Panc1 (cell line): Measurements from ENCODE around the gene NOP58. TPM values are rescaled to one million over a fixed set of nuclear protein-coding genes. Genes with fewer than 3 reads are reported as not detected.

Source experiments
- ATAC-seq: fragments of 200-7000 bp; cut with Tn5 transposase; 2 replicates; pipeline ENCODE4 v1.9.1; 2020; ENCODE audit warnings: mild to moderate bottlenecking, moderate library complexity
- BruUV-seq: library from RNA; stranded (reverse); fragments of 400-500 nt; replicated peaks from 2 replicates; lab custom pipeline; 2021; lab: Mats Ljungman, UMichigan
- CTCF ChIA-PET: fragments of 300-600 bp; sonication (Branson Sonifier 250); formaldehyde crosslinking; loops from one replicate; lab custom pipeline; 2022; ENCODE audit warnings: antibody characterized with exemption; lab: Charles Lee
- POLR2A ChIA-PET: fragments of 300-600 bp; sonication (Branson Sonifier 250); formaldehyde crosslinking; loops from one replicate; lab custom pipeline; 2022; ENCODE audit warnings: antibody characterized with exemption; lab: Charles Lee
- DNase-seq: peaks from one replicate; pipeline ENCODE4 v3.0.0-alpha.2; 2010; ENCODE audit warnings: low read depth, low spot score
- H3K27ac ChIP-seq: 2 replicates; pipeline ENCODE4 v1.5.1; 2011; ENCODE audit warnings: mild to moderate bottlenecking, low read length, inconsistent platforms
- H3K27me3 ChIP-seq: fragments of 200-500 bp; sonication (Bioruptor generic); 2 replicates; pipeline ENCODE4 v1.6.0; 2014; ENCODE audit warnings: low read length, inconsistent platforms; ENCODE audit not compliant: control insufficient read depth, insufficient read depth
- H3K36me3 ChIP-seq: fragments of 200-500 bp; sonication (Bioruptor generic); 2 replicates; pipeline ENCODE4 v1.5.1; 2014; ENCODE audit warnings: inconsistent platforms, mild to moderate bottlenecking, low read length, moderate library complexity; ENCODE audit not compliant: control insufficient read depth, insufficient read depth
- H3K4me1 ChIP-seq: 2 replicates; pipeline ENCODE4 v1.5.1; 2011; ENCODE audit warnings: inconsistent platforms, mild to moderate bottlenecking, low read length, moderate library complexity; ENCODE audit not compliant: control insufficient read depth, insufficient read depth
- H3K4me3 ChIP-seq, 2 experiments: 2 replicates each; pipeline ENCODE4 v1.5.1; 2011 to 2012; ENCODE audit warnings: low read depth in 2 of 2, low read length in 2 of 2, mild to moderate bottlenecking in 2 of 2, inconsistent platforms in 1 of 2, moderate library complexity in 1 of 2
- H3K9me3 ChIP-seq: fragments of 200-500 bp; sonication (Bioruptor generic); 2 replicates; pipeline ENCODE4 v1.5.1; 2014; ENCODE audit warnings: low read depth, mild to moderate bottlenecking, inconsistent platforms, low read length, moderate library complexity; ENCODE audit not compliant: control insufficient read depth, insufficient read depth
- POLR2AphosphoS5 ChIP-seq: IDR thresholded peaks from 2 replicates; pipeline ENCODE4 v1.6.1; 2012; ENCODE audit warnings: mild to moderate bottlenecking, low read depth, low read length, moderate library complexity
- SIN3A ChIP-seq: IDR thresholded peaks from 2 replicates; pipeline ENCODE4 v1.6.1; 2012; ENCODE audit warnings: low read depth, mild to moderate bottlenecking, low read length, moderate library complexity, borderline replicate concordance; ENCODE audit not compliant: insufficient read depth
- TCF7L2 ChIP-seq: IDR thresholded peaks from 2 replicates; pipeline ENCODE4 v1.6.1; 2011; ENCODE audit warnings: mild to moderate bottlenecking, low read depth, low read length, inconsistent platforms
- in situ Hi-C: cut with HindIII; loops from 2 replicates; pipeline ENCODE4 v1.10.0; 2016; ENCODE audit warnings: low sequenced_read_pairs, low pct_unique_long_range_greater_than_20kb
- intact Hi-C: fragments of 100-400 bp; cut with micrococcal nuclease; formaldehyde crosslinking; loops from one replicate; pipeline ENCODE4 v1.10.0; 2022; ENCODE audit not compliant: unreplicated experiment
- total RNA-seq: library from RNA; stranded (reverse); gene quantifications from one replicate; pipeline ENCODE4 v1.2.1, GENCODE V29; 2021; ENCODE audit not compliant: unreplicated experiment
- TF ChIP-seq, protein P1 (sequence below): fragments of 450-650 bp; IDR thresholded peaks from 2 replicates; pipeline ENCODE4 v1.5.1; 2017; ENCODE audit warnings: mild to moderate bottlenecking
- TF ChIP-seq, protein P2 (sequence below), 2 experiments: IDR thresholded peaks; 2 replicates each; pipeline ENCODE4 v1.6.1; 2011 to 2012; ENCODE audit warnings: low read depth in 2 of 2, control low read depth in 1 of 2, low read length in 1 of 2, mild to moderate bottlenecking in 1 of 2, moderate library complexity in 1 of 2; ENCODE audit not compliant: insufficient read depth in 1 of 2

Gene NOP58
- total RNA-seq, 1 experiment from 2014 or later, result 119 TPM

GRCh38 chr2:202249521-202250253 is 15.9 kb upstream of the NOP58 start:
- intact Hi-C loops, result no loop called here
- H3K36me3 ChIP-seq, result no peaks in the 10 kb centered on the region
- no TSS peak for BruUV-seq
- no peak for DNase-seq
- no peak overlapping the region for H3K27ac ChIP-seq
- in situ Hi-C loops, result no loop called here
- no peaks in the 10 kb centered on the region for H3K27me3 ChIP-seq
- no peak for ATAC-seq
- POLR2A ChIA-PET, result no interaction called here
- CTCF ChIA-PET, result no interaction called here
- H3K4me3 ChIP-seq, result no peak overlapping the region
- TF ChIP-seq, protein P1, sequence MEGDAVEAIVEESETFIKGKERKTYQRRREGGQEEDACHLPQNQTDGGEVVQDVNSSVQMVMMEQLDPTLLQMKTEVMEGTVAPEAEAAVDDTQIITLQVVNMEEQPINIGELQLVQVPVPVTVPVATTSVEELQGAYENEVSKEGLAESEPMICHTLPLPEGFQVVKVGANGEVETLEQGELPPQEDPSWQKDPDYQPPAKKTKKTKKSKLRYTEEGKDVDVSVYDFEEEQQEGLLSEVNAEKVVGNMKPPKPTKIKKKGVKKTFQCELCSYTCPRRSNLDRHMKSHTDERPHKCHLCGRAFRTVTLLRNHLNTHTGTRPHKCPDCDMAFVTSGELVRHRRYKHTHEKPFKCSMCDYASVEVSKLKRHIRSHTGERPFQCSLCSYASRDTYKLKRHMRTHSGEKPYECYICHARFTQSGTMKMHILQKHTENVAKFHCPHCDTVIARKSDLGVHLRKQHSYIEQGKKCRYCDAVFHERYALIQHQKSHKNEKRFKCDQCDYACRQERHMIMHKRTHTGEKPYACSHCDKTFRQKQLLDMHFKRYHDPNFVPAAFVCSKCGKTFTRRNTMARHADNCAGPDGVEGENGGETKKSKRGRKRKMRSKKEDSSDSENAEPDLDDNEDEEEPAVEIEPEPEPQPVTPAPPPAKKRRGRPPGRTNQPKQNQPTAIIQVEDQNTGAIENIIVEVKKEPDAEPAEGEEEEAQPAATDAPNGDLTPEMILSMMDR, result no peak
- TF ChIP-seq POLR2AphosphoS5 (no peak), SIN3A (no peak), TCF7L2 (no peak)
- TF ChIP-seq, protein P2, sequence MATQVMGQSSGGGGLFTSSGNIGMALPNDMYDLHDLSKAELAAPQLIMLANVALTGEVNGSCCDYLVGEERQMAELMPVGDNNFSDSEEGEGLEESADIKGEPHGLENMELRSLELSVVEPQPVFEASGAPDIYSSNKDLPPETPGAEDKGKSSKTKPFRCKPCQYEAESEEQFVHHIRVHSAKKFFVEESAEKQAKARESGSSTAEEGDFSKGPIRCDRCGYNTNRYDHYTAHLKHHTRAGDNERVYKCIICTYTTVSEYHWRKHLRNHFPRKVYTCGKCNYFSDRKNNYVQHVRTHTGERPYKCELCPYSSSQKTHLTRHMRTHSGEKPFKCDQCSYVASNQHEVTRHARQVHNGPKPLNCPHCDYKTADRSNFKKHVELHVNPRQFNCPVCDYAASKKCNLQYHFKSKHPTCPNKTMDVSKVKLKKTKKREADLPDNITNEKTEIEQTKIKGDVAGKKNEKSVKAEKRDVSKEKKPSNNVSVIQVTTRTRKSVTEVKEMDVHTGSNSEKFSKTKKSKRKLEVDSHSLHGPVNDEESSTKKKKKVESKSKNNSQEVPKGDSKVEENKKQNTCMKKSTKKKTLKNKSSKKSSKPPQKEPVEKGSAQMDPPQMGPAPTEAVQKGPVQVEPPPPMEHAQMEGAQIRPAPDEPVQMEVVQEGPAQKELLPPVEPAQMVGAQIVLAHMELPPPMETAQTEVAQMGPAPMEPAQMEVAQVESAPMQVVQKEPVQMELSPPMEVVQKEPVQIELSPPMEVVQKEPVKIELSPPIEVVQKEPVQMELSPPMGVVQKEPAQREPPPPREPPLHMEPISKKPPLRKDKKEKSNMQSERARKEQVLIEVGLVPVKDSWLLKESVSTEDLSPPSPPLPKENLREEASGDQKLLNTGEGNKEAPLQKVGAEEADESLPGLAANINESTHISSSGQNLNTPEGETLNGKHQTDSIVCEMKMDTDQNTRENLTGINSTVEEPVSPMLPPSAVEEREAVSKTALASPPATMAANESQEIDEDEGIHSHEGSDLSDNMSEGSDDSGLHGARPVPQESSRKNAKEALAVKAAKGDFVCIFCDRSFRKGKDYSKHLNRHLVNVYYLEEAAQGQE (IDR thresholded peaks at IDR 0.05; ENCODE audit: insufficient read depth in 1 of 2, low read depth in 2 of 2, low read length in 1 of 2), result no peak
- H3K9me3 ChIP-seq, result no peaks in the 10 kb centered on the region
- H3K4me1 ChIP-seq, result no peaks in the 10 kb centered on the region

DNA sequence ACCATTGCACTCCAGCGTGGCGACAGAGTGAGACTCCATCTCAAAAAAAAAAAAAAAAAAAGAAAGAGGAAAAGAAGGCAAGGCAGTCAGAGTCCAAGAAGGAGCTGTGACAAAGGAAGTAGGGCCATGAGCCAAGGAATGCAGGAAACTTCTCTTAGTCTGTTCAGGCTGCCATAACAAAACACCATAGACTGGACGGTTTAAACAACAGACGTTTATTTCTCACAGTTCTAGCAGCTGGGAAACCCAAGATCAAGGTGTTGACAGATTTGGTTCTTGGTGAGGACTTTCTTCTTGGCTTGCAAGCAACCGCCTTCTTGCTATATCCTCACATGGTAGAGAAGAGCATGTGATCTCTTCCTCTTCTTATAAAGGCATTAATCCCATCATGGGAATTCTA is 14.1 kb upstream of the NOP58 start:
- CTCF ChIA-PET, result interaction anchor here (0.6 kb wide), 1 partner anchor 387 kb away, joined by 9 read pairs; no protein-coding TSS in a partner anchor
- no TSS peak for BruUV-seq
- H3K27ac ChIP-seq, result no peak overlapping the region
- intact Hi-C loops, result no loop called here
- H3K9me3 ChIP-seq, result no peaks in the 10 kb centered on the region
- no peak overlapping the region for H3K4me3 ChIP-seq
- in situ Hi-C loops, result no loop called here
- TF ChIP-seq SIN3A (no peak), TCF7L2 (no peak), POLR2AphosphoS5 (no peak)
- TF ChIP-seq, protein P1, result no peak
- TF ChIP-seq, protein P2 (IDR thresholded peaks at IDR 0.05; ENCODE audit: insufficient read depth in 1 of 2, low read depth in 2 of 2, low read length in 1 of 2), result no peak
- POLR2A ChIA-PET, result interaction anchor here (0.5 to 0.6 kb wide), 3 partner anchors 16 to 517 kb away, joined by 3 to 6 read pairs (median 5); no protein-coding TSS in a partner anchor
- H3K36me3 ChIP-seq, result no peaks in the 10 kb centered on the region
- H3K4me1 ChIP-seq, result no peaks in the 10 kb centered on the region
- ATAC-seq (no peak), DNase-seq (no peak)
- H3K27me3 ChIP-seq, result no peaks in the 10 kb centered on the region
